NCI-H510A treated with DMSO at 0.1 percent for 48 hours (cell line): ENCODE results near the gene GSPT1.
"Not testable (repeated sequence)": the region's sequence is repeated elsewhere in the genome, so short reads cannot be mapped to it uniquely, and the experiment has no call there.

Experiments
- DNase-seq: peaks from one replicate; lab custom pipeline; 2025; lab: John Stamatoyannopoulos, UW

GSPT1 gene

DNA sequence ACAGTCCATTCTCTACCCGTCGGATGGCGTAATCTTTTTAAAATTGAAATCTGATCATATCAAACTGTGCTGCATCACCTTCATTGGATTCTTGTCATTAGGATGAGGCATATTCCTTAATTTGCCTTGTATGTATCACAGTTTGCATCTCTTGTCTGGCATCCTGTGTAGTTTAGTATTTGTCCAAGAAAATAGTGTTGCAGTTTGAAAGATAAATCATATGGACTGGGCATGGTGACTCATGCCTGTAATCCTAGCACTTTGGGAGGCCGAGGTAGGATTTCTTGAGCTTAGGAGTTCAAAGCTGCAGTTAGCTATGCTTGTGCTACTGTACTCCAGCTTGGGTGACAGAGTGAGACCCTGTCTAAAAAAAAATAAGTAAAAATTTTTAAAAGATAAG lies 58.6 kb downstream of the GSPT1 start:
- DNase-seq, result no peak

DNA sequence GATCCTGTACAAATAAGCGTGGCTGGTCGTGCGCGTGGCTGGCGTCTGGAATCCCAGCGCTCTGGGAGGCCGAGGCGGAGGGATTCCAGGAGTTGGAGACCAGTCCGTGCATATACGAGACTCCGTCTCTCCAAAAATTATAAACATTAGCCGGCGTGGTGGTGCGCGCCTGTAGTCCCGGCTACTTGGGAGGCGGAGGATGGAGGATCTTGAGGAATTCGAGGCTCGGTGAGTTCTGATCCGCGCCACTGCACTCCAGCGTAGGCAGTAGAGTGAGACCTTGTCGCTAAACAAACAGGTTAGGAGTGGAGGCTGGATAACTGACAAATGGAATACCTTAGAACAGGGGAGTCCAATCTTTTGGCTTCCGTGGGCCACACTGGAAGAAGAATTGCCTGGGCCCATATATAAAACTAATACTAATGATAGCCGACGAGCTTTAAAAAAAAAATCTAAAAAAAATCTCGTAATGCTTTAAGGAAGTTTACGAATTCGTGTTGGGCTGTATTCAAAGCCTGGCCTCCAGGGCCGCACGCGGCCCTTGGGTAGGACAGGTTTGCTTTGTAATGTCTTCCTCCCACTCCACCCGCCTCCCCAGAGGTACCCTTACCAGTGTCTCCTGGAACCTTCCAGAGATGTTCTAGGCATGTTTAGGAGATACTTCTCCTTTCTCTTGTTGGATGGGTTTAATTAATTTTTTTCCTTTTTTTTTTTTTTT lies 63.5 kb downstream of the GSPT1 start:
- no peak for DNase-seq

DNA sequence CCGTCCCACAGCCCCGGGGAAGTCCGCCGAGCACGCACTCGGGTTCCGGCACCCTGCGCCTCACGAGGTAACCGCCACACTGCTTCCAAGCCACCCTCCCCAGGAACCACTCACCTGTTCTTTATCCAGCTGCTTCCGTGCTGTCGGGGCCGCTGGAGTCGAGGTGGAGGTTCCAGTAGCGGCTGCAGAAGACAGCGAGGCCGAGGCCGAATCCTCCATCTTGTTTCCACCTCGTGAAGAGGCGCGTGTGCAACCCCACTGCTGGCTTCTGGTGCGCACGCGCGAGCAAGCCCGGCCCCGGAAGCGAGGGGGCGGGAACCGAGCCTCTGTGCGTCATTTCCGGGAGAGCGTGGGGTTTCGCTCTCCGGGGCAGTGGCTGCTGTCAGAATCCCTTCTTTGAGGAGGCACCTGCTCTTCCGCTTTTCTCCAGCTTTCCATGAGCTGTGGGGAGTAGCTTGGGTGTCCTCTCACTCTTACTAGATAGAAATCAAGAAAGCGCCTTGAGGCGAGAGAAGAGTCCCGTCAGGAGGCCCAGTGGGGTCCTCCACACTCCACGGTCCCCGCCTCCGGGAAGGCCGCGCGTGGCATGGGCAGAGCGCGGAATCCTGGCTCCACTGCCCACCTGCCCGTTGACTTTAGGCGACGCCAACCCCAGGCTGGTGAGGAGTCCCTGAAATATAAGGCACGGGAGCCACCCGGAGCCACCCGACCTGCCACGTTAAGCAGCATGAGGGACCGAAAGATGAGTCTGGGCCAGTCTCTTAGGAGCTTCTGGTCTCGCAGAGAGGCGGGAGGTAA lies 64.3 kb downstream of the GSPT1 start, which contains the start of gene RSL1D1:
TSS of gene RSL1D1 (minus strand) at position 249 of the 798 bp plus-strand sequence. CDS start at position 219, 30 bp downstream.
- peak; percentile 76 for DNase-seq

DNA sequence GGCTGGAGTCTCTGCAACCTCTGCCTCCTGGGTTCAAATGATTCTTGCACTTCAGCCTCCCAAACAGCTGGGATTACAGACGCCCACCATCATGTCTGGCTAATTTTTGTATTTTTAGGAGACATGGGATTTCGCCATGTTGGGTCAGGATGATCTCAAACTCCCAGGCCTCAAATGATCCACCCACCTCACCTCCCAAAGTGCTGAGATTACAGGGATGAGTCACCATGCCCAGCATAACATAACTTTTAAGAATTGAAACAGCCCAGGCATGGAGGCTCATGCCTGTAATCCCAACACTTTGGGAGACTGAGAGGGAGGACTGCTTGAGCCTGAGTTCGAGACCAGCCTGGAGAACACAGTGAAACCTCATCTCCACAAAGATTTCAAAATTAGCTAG lies 66.9 kb downstream of the GSPT1 start:
- DNase-seq, result no peak

DNA sequence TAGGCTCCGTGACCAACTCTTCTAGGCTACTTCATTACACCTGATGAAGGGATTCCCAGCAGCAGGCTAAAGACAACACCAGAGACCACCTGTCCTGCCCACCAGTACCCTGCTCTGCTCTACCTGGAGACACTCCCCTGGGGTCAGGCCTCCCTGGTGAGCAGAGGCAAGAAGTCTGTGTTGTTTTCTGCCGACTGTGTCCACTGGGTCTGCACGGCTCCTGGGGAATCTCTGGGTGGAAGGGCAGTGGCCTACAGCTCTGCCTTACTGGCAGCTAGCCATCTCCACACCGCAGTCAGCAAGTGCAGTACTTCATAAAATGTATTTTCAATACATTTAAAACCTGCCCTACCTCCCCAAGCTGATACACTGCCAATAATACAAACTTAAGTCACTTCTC lies 71.3 kb downstream of the GSPT1 start:
- no peak for DNase-seq

DNA sequence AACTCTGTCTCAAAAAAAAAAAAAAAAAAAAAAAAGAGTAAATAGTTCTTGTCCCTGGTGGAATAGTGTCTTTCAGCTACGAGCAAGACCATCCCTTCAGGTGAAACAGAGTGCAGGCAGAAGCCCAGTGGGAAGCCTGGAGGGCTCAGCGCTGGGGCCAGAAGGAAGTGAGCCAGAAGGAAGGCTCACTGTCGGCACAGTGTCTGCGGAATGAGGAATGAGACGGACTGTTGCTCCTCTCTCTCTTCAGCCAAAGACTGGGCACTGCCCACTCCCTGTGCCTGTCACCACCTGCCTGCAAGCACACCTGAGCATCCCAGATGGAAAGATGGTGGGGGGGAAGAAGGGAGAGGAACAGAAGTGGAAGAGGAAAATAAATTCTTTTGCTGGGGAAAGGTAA lies 71.9 kb downstream of the GSPT1 start:
- DNase-seq, result no peak

DNA sequence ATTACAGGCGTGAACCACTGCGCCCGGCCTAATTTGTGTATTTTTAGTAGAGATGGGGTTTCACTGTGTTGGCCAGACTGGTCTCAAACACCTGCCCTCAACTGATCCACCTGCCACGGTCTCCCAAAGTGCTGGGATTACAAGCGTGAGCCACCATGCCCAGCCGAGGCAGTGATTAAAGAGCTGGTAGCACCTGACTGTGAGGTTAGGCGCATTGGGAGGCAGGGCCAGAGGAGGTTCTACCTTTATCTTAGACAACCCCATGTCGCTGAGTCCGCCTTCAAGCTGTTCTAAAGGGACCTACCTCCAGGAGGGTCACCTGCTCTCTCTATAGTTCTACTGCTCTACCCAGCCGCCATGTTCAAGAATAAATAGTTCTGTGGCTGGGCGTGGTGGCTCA lies 72.5 kb downstream of the GSPT1 start:
- DNase-seq, result no peak

DNA sequence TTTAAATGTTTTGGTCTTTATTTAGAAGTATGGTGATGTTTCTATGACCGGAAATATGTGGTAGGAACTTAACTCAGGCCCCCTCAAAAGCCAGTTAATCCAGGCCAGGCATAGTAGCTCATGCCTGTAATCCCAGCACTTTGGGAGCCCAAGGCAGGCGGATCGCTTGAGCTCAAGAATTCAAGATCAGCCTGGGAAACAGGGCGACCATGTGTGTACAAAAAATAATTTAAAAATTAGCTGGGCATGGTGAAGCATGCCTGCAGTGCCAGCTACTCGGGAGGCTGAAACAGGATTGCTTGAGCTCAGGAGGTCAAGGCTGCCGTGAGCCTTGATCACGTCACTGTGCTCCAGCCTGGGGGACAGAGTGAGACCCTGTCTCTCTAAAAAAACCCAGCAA lies 74.7 kb downstream of the GSPT1 start:
- DNase-seq, result no peak

DNA sequence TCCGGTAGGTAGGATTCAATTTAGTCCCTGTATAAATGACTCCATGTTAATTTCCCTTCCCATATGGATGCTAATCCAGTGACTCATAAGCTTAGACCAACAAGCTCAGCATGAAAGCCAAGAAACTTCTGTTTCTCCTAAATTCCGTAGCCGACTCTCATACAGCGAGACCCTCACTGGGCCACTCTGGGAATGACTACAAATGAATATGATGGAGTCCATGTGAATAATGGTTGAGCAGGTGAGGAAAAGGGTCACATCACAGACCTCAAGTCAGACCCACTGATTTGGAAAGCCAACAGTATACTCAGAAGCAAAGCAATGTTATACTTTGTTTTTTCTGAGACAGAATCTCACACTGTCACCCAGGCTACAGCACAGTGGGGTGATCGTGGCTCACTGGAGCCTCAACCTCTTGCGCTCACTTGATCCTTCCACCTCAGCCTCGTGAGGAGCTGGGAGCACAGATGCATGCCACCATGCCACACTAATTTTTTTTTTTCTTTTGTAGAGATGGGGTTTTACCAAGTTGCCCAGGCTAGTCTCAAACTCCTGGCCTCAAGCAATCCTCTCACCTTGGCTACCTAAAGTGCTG lies 79.0 kb downstream of the GSPT1 start:
- no peak for DNase-seq

DNA sequence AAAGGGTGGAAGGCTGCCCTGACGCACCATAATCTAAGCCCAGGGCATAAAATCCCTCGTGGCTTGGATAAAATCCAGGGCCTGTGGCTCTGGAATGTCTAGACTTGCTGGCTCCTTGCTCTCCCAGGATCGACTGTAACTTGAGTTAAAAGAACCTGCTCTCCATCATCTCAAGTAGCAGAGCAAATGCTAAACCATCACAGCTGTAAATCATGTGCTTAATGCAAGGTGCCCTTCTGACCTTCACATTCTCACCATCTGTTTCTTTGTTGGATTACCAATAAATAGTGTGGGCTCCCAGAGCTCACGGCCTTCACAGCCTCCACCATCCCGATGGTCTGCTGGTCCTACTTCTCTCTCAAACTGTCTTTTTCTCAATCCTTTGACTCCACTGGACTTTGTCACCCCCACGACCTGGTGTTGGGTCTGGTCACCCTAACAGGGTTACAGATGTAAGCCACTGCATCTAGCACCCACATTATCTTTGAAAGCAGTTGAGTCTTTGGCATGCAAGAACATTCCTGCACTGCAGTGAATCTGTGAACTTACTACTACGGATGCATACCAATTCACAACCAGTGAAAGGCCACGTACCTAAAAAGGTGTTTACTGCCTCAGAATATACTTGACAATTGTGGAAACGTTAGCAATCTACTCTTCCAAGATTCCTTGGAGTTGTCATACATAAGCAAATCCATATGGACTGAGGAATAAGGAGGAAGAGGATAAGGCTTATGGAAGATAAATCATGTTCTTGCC lies 79.7 kb downstream of the GSPT1 start:
- DNase-seq, result no peak

DNA sequence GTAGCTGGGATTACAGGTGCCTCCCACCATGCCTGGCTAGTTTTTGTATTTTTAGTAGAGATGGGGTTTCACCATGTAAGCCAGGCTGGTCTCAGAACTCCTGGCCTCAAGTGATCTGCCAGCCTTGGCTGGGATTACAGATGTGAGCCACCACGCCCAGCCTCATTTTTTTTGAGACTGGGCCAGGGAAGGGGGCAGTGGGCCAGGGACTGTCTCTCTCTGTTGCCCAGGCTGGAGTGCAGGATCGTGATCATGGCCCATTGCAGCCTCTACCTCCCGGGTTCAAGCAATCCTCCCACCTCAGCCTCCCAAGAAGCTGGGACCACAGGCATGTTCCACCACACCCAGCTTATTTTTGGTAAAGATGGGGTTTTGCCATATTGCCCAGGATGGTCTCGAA lies 80.4 kb downstream of the GSPT1 start:
- no peak for DNase-seq

DNA sequence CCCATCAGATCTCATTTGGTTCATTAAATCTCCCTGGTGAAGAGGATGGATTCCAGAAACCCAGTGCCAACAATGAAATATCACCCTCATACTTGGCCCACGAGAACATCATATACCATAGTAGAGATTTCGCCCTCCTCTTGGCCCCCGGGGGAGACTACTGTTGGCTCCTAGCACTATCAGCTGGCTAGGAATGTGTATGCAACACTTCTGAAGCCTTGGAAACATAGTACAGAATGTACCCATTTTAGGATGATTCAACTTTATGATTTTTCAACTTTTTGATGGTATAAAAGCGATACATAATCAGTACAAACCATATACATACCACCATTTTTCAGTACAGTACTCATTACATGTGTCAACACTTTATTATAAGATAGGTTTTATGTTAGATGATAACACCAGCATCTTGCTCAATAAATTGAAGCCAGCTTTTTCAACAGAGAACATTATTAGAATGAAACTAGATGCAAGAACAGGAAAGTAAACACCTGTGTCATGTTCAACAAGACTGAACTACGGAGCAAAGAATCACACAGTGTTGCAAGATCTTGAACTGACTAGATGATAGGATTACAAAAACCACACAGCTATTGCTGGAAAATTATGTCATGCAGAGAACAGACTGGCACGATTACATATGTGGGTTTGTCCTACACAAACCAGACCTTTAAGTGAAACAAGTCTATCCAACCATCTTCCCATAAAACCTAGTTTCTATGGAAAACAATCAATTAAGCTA lies 81.6 kb downstream of the GSPT1 start:
- DNase-seq, result no peak

DNA sequence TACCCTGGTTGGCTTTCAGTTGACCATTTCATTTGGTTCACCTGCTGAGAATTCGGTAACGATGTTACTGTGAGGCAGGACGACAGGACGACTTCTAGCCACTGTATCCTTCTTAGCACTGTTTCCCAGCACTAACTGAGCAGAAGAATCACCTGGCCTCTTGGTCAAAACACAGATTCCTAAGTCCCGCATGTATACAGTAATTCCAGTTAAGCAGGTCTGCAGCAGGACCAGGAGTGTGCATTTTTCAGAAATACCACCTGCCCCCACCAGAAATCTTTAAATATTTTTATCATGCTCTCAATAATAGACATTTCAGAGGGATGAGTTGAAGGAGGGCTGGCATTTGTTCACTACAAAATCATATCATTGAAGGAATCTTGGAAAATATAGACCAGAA lies 87.1 kb downstream of the GSPT1 start:
- no peak for DNase-seq

DNA sequence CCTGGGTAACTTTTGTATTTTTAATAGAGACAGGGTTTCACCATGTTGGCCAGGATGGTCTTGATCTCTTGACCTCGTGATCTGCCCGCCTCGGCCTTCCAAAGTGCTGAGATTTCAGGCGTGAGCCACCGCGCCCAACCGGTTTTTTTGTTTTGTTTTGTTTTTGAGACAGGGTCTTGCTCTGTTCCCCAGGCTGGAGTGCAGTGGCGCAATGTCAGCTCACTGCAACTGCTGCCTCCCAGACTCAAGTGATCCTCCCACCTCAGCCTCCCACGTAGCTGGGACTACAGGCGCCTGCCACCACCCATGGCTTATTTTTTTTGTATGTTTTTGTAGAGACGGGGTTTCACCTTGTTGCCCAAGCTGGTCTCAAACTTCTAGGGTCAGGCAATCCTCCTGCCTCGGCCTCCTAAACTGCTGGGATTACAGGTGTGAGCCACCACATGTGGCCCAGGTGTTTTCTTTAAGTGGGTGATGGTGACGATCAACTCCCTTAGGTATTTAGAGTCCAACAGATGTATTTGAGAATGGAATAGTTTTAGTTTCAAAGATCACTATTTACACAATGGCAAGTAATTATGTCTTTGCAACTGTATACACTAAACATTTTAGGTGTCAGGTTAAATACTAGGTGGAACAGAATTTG lies 90.1 kb downstream of the GSPT1 start:
- not testable (repeated sequence) for DNase-seq

DNA sequence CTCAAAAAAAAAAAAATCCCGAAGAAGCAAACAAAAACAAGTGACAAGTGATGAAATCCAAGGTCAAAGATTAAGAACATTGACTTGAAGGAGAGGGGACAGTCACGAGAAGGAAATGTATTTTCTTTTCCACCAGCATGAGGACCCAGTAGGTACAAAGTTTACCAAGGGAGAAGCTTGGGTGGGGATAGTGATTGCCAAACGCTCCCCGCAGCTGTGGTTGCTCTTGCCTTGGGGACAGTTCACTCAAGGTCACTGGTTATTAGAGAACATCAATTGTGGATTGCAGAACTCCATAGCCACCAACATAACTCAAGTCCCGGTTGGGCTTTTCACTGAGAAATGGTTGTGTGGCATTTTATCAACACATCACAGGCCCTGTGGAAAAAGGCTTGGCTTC lies 91.4 kb downstream of the GSPT1 start:
- no peak for DNase-seq

DNA sequence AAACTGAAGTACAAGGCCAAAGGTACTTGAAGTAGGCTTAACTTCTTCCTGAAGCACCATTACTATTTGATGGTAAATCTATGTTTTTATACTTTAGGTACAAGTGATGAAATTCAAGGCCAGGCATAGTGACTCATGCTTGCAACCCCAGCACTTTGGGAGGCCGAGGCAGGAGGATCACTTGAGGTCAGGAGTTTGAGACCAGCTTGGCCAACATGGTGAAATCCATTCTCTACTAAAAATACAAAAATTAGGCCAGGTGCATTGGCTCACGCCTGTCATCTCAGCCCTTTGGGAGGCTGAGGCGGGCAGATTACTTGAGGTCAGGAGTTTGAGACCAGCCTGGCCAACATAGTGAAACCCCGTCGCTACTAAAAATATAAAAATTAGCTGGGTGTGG lies 92.1 kb downstream of the GSPT1 start:
- not testable (repeated sequence) for DNase-seq

DNA sequence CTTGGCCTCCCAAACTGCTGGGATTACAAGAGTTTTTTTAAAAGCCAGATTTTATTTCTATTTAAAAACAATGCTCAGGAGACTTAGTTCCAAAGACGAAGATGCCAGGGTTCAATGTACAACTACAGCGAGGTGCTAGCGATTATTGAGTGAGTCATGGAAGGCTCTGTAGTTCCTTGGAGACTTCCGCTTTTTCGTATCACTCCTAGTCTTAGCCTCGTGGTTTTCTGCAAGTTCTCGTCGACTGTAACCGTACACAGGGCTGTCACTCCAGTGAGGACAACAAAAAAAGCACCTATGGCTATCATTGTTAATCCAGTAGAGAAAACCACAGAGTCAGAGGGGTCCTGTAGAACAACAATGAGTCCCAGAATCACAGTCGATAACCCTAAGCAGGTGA lies 96.0 kb downstream of the GSPT1 start:
- DNase-seq, result no peak

DNA sequence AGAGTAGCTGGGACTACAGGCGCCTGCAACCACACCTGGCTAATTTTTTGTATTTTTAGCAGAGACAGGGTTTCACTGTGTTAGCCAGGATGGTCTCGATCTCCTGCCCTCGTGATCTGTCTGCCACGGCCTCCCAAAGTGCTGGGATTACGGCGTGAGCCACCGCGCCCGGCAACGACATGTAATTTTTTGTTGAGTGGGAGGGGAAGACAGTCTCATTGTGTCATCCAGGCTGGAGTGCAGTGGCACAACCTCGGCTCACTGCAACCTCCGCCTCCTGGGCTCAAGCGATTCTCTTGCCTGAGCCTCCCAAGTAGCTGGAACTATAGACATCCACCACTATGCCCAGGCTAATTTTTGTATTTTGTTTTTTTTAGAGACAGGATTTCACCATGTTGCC lies 96.8 kb downstream of the GSPT1 start:
- not testable (repeated sequence) for DNase-seq
